Measurements from ENCODE around the gene SLC22A15.

The SLC22A15 gene

DNA sequence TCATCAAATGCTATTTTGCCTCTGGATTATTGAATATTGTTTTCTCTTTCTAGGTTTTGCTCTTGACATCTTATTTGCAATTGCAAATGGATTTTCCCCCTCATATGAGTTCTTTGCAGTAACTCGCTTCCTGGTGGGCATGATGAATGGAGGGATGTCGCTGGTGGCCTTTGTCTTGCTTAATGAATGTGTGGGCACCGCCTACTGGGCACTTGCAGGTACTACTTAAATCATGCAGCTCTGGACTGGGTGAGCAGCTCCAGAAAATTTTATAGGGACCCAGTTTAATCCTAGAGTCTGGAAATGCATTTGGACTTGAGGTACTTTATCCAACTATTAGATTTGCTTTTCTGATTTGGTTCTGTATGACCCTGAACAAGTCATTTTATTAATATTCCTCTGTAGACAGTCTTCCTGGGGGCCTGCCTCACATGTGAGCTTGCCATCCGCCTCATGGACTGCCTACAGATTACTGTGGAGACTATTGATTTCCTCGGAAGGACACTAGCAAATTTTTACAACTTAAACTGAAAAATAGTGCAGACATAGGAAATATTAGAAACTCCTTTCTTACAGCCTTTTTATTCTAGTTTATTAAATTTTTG lies 44.5 kb downstream of the SLC22A15 start:
- TF ChIP-seq POLR2AphosphoS5 (IDR thresholded peaks at IDR 0.05; ENCODE audit: low read depth, low read length): no peak
- TF ChIP-seq SIN3A (IDR thresholded peaks at IDR 0.05; ENCODE audit: borderline replicate concordance, insufficient read depth, low read length): no peak
- TF ChIP-seq, protein P1, sequence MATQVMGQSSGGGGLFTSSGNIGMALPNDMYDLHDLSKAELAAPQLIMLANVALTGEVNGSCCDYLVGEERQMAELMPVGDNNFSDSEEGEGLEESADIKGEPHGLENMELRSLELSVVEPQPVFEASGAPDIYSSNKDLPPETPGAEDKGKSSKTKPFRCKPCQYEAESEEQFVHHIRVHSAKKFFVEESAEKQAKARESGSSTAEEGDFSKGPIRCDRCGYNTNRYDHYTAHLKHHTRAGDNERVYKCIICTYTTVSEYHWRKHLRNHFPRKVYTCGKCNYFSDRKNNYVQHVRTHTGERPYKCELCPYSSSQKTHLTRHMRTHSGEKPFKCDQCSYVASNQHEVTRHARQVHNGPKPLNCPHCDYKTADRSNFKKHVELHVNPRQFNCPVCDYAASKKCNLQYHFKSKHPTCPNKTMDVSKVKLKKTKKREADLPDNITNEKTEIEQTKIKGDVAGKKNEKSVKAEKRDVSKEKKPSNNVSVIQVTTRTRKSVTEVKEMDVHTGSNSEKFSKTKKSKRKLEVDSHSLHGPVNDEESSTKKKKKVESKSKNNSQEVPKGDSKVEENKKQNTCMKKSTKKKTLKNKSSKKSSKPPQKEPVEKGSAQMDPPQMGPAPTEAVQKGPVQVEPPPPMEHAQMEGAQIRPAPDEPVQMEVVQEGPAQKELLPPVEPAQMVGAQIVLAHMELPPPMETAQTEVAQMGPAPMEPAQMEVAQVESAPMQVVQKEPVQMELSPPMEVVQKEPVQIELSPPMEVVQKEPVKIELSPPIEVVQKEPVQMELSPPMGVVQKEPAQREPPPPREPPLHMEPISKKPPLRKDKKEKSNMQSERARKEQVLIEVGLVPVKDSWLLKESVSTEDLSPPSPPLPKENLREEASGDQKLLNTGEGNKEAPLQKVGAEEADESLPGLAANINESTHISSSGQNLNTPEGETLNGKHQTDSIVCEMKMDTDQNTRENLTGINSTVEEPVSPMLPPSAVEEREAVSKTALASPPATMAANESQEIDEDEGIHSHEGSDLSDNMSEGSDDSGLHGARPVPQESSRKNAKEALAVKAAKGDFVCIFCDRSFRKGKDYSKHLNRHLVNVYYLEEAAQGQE (IDR thresholded peaks at IDR 0.05; ENCODE audit: insufficient read depth in 1 of 2, low read depth in 2 of 2, low read length in 2 of 2): no peak
- no peak for TF ChIP-seq FOXP2 (optimal IDR thresholded peaks at IDR 0.05; ENCODE audit: borderline replicate concordance, extremely low read depth, extremely low read length, insufficient read depth)
- no peak for TF ChIP-seq TAF1 (IDR thresholded peaks at IDR 0.05; ENCODE audit: borderline replicate concordance, insufficient read depth, low read length)

DNA sequence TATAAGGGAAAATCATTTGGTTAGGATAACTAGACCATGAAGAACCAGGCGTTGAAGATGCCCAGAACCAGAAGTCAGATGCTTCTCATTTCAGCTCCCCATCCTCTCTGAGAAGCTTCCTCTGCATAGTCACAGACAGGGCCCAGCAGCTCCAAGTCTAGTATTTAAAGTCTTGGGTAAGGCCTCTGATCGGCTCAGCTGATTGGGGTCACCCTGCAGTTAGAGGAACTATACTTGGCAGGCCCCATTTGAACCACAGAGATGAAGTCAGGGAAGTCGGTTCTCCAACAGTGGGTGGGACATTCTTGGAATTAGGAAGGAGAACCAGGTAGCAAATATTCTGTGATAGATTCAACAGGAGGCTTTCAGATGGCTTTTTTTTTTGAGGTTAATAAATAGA lies 48.3 kb downstream of the SLC22A15 start:
- no peak for TF ChIP-seq TAF1 (IDR thresholded peaks at IDR 0.05; ENCODE audit: borderline replicate concordance, insufficient read depth, low read length)
- TF ChIP-seq, protein P1 (IDR thresholded peaks at IDR 0.05; ENCODE audit: insufficient read depth in 1 of 2, low read depth in 2 of 2, low read length in 2 of 2): no peak
- no peak for TF ChIP-seq POLR2AphosphoS5 (IDR thresholded peaks at IDR 0.05; ENCODE audit: low read depth, low read length)
- no peak for TF ChIP-seq SIN3A (IDR thresholded peaks at IDR 0.05; ENCODE audit: borderline replicate concordance, insufficient read depth, low read length)
- TF ChIP-seq FOXP2 (optimal IDR thresholded peaks at IDR 0.05; ENCODE audit: borderline replicate concordance, extremely low read depth, extremely low read length, insufficient read depth): no peak

DNA sequence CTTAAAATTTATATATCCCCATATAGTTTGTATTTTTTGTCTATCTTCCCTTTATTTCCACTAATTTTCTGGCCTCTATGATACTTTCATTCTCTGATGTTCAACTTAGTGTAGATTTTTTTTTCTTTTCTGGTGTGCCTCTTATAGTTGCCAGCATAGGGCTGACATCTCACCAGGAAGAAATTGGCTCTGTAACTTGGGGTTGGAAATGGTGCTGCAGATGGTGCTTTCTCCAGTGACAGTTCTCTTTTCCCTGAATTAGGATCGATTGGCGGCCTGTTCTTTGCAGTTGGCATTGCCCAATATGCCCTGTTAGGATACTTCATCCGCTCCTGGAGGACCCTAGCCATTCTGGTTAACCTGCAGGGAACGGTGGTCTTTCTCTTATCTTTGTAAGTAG lies 50.3 kb downstream of the SLC22A15 start:
- no peak for TF ChIP-seq SIN3A (IDR thresholded peaks at IDR 0.05; ENCODE audit: borderline replicate concordance, insufficient read depth, low read length)
- no peak for TF ChIP-seq TAF1 (IDR thresholded peaks at IDR 0.05; ENCODE audit: borderline replicate concordance, insufficient read depth, low read length)
- no peak for TF ChIP-seq POLR2AphosphoS5 (IDR thresholded peaks at IDR 0.05; ENCODE audit: low read depth, low read length)
- TF ChIP-seq, protein P1 (IDR thresholded peaks at IDR 0.05; ENCODE audit: insufficient read depth in 1 of 2, low read depth in 2 of 2, low read length in 2 of 2): no peak
- TF ChIP-seq FOXP2 (optimal IDR thresholded peaks at IDR 0.05; ENCODE audit: borderline replicate concordance, extremely low read depth, extremely low read length, insufficient read depth): no peak

DNA sequence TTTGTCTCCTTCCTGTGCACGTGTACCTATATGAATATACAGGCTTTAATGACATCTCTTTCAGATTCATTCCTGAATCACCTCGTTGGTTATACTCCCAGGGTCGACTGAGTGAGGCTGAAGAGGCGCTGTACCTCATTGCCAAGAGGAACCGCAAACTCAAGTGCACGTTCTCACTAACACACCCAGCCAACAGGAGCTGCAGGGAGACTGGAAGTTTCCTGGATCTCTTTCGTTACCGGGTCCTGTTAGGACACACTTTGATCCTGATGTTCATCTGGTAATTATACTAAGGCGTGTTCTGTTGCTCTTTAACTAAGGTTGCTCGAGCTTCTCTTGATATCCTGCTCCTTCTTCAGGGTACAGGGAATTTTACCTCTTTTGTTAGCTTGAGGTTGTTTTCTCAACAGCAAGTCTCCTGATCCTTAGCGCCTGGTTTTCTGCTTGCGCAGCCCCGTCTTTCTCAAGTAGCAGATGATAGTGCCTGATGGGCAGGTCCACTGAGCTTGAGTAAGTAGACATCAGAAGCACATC lies 55.1 kb downstream of the SLC22A15 start:
- no peak for TF ChIP-seq SIN3A (IDR thresholded peaks at IDR 0.05; ENCODE audit: borderline replicate concordance, insufficient read depth, low read length)
- no peak for TF ChIP-seq POLR2AphosphoS5 (IDR thresholded peaks at IDR 0.05; ENCODE audit: low read depth, low read length)
- TF ChIP-seq, protein P1 (IDR thresholded peaks at IDR 0.05; ENCODE audit: insufficient read depth in 1 of 2, low read depth in 2 of 2, low read length in 2 of 2): no peak
- no peak for TF ChIP-seq TAF1 (IDR thresholded peaks at IDR 0.05; ENCODE audit: borderline replicate concordance, insufficient read depth, low read length)
- TF ChIP-seq FOXP2 (optimal IDR thresholded peaks at IDR 0.05; ENCODE audit: borderline replicate concordance, extremely low read depth, extremely low read length, insufficient read depth): no peak

All from PFSK-1 (cell line).